ENCODE data around the gene RNF182.

Gene RNF182

DNA sequence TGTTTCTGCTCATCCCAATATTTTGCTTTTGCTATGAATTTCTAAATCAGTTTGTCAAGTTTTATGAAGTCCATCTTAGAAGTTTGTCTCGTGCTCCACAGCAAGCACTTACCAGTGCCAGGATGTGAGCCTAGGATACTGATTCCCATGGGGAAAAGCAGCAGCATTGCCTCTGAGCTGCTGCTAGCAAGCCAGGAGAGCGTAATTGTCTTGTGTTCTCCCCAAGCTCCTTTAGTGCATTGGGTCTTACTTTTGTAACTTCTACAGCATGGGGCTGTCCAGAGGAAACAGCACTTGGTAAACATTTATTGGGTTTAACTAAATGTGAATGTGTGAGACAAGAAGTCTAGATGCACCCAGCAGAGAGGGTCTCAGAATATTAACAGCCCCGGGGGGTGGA, 76.1 kb downstream of the RNF182 start:
- Histone ChIP-seq H3K4me3 (ENCODE audit: low read length) (no peak overlapping the region), H3K4me2 (ENCODE audit: low read length) (no peak overlapping the region), H3K27me3 (ENCODE audit: low read depth, low read length) (no peaks in the 10 kb centered on the region), H2AFZ (ENCODE audit: low read depth, low read length) (no peak overlapping the region), H3K27ac (ENCODE audit: low read length) (no peak overlapping the region), H3K9me3 (ENCODE audit: insufficient read depth, low read length) (no peaks in the 10 kb centered on the region), H3K4me1 (ENCODE audit: low read length) (peaks cover 19% of the 10 kb centered on the region), H4K20me1 (ENCODE audit: insufficient read depth, low read length) (no peaks in the 10 kb centered on the region), H3K36me3 (replicated peaks; ENCODE audit: low read depth, low read length) (no peaks in the 10 kb centered on the region), H3K79me2 (ENCODE audit: low read length) (no peaks in the 10 kb centered on the region), H3K9ac (ENCODE audit: low read length) (no peak overlapping the region)
- TF ChIP-seq EZH2phosphoT487 (IDR thresholded peaks at IDR 0.05; ENCODE audit: low read depth), result no peak
- TF ChIP-seq, protein P1, sequence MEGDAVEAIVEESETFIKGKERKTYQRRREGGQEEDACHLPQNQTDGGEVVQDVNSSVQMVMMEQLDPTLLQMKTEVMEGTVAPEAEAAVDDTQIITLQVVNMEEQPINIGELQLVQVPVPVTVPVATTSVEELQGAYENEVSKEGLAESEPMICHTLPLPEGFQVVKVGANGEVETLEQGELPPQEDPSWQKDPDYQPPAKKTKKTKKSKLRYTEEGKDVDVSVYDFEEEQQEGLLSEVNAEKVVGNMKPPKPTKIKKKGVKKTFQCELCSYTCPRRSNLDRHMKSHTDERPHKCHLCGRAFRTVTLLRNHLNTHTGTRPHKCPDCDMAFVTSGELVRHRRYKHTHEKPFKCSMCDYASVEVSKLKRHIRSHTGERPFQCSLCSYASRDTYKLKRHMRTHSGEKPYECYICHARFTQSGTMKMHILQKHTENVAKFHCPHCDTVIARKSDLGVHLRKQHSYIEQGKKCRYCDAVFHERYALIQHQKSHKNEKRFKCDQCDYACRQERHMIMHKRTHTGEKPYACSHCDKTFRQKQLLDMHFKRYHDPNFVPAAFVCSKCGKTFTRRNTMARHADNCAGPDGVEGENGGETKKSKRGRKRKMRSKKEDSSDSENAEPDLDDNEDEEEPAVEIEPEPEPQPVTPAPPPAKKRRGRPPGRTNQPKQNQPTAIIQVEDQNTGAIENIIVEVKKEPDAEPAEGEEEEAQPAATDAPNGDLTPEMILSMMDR (IDR thresholded peaks at IDR 0.05; ENCODE audit: low read depth, low read length), result no peak

DNA sequence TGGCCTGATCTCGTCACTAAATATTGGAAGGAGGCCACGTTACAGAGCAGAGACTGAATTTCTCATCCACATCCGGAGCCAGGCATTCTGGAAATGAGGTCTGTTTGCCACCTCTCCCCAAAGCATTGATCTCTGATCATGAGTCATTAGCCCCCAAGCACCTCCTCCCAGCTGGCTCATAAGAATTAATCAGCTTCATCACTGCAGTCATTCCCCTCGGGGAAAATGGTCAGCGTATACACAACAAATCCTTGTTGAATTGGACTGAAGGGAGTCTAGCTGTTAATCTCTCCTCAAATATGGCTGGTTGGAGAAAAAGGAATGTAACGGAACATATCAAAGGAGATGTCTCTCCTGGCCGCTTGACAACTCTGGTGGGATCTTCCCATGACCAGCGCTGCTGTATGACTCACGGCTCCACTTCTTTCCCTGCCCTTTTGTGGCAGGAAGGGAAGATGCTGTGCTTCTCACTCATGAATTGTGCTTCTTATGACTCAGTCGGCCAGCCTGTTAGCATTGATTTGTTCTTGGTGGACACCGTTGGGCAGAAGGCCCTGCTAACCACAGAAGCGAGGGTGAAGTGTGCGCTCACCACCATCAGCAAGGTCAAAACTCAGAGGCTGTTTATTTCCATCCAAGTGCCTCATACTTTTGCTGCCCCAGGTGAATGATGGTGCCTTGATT, 76.7 kb downstream of the RNF182 start:
- Histone ChIP-seq H3K27me3 (ENCODE audit: low read depth, low read length) (no peaks in the 10 kb centered on the region), H3K4me1 (ENCODE audit: low read length) (peaks cover 19% of the 10 kb centered on the region), H3K79me2 (ENCODE audit: low read length) (no peaks in the 10 kb centered on the region), H3K4me2 (ENCODE audit: low read length) (no peak overlapping the region), H3K27ac (ENCODE audit: low read length) (no peak overlapping the region), H3K36me3 (replicated peaks; ENCODE audit: low read depth, low read length) (no peaks in the 10 kb centered on the region), H3K9ac (ENCODE audit: low read length) (no peak overlapping the region), H3K9me3 (ENCODE audit: insufficient read depth, low read length) (no peaks in the 10 kb centered on the region), H4K20me1 (ENCODE audit: insufficient read depth, low read length) (no peaks in the 10 kb centered on the region), H3K4me3 (ENCODE audit: low read length) (no peak overlapping the region), H2AFZ (ENCODE audit: low read depth, low read length) (no peak overlapping the region)
- TF ChIP-seq, protein P1 (IDR thresholded peaks at IDR 0.05; ENCODE audit: low read depth, low read length), result no peak

DNA sequence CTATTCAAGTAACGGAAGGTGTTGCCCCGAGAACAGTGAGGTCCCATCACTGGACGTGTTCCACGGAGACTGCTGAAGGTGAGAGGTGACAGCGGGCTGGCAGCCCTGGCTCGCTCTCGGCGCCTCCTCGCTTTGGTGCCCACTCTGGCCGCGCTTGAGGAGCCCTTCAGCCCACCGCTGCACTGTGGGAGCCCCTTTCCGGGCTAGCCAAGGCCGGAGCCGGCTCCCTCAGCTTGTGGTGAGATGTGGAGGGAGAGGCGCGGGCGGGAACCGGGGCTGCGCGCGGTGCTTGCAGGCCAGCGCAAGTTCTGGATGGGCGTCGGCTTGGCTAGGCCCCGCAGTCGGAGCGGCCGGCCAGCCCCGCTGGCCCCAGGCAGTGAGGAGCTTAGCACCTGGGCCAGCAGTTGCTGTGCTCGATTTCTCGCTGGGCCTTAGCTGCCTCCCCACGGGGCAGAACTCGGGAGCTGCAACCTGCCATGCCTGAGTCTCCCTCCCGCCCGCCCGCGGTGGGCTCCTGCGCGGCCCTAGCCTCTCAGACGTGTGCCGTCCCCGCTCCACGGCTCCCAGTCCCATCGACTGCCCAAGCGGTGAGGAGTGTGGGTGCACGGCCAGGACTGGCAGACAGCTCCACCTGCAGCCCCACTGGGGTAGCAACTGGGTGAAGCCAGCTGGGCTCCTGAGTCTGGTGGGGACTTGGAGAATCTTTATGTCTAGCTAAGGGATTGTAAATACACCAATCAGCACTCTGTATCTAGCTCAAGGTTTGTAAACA, 77.6 kb downstream of the RNF182 start:
- Histone ChIP-seq H3K4me1 (ENCODE audit: low read length) (peaks cover 19% of the 10 kb centered on the region), H3K36me3 (replicated peaks; ENCODE audit: low read depth, low read length) (no peaks in the 10 kb centered on the region), H3K27ac (ENCODE audit: low read length) (no peak overlapping the region), H3K9ac (ENCODE audit: low read length) (no peak overlapping the region), H4K20me1 (ENCODE audit: insufficient read depth, low read length) (no peaks in the 10 kb centered on the region), H3K79me2 (ENCODE audit: low read length) (no peaks in the 10 kb centered on the region), H3K4me2 (ENCODE audit: low read length) (no peak overlapping the region), H2AFZ (ENCODE audit: low read depth, low read length) (no peak overlapping the region), H3K4me3 (ENCODE audit: low read length) (no peak overlapping the region), H3K27me3 (ENCODE audit: low read depth, low read length) (no peaks in the 10 kb centered on the region), H3K9me3 (ENCODE audit: insufficient read depth, low read length) (no peaks in the 10 kb centered on the region)
- no peak for TF ChIP-seq EZH2phosphoT487 (IDR thresholded peaks at IDR 0.05; ENCODE audit: low read depth)
- TF ChIP-seq, protein P1 (IDR thresholded peaks at IDR 0.05; ENCODE audit: low read depth, low read length), result no peak

DNA sequence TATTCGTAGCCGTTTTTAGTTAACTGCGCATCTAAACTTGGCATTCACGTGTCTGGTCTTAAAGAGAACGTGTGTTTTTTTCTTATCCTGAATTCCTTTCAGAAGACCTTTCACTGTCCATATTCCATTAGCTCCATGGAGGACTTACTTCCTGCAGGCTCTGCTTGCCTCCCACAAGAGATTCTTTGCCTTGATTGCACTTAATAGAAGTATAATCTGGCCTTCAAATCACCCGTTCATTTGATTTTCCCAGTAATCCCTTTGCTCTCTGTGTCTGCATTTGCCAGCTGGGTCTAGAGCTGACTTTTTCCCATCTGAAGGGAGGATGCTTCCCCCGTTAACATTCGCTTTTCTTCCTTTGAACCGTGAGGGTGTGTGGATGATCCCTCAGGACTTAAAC, 79.5 kb downstream of the RNF182 start:
- TF ChIP-seq, protein P1 (IDR thresholded peaks at IDR 0.05; ENCODE audit: low read depth, low read length), result no peak
- no peak for TF ChIP-seq EZH2phosphoT487 (IDR thresholded peaks at IDR 0.05; ENCODE audit: low read depth)
- Histone ChIP-seq H3K4me3 (ENCODE audit: low read length) (no peak overlapping the region), H3K27ac (ENCODE audit: low read length) (no peak overlapping the region), H3K4me2 (ENCODE audit: low read length) (no peak overlapping the region), H3K9me3 (ENCODE audit: insufficient read depth, low read length) (no peaks in the 10 kb centered on the region), H3K4me1 (ENCODE audit: low read length) (peaks cover 19% of the 10 kb centered on the region), H3K27me3 (ENCODE audit: low read depth, low read length) (no peaks in the 10 kb centered on the region), H3K36me3 (replicated peaks; ENCODE audit: low read depth, low read length) (no peaks in the 10 kb centered on the region), H3K79me2 (ENCODE audit: low read length) (no peaks in the 10 kb centered on the region), H4K20me1 (ENCODE audit: insufficient read depth, low read length) (no peaks in the 10 kb centered on the region), H3K9ac (ENCODE audit: low read length) (no peak overlapping the region), H2AFZ (ENCODE audit: low read depth, low read length) (no peak overlapping the region)

Measured in OCI-LY3 (cell line).